GOT3 (cell line): ENCODE data around the gene IQGAP2.

Experiments
- DNase-seq: peaks from one replicate; lab custom pipeline; 2025; ENCODE audit warnings: mixed read lengths; lab: John Stamatoyannopoulos, UW

The IQGAP2 gene

DNA sequence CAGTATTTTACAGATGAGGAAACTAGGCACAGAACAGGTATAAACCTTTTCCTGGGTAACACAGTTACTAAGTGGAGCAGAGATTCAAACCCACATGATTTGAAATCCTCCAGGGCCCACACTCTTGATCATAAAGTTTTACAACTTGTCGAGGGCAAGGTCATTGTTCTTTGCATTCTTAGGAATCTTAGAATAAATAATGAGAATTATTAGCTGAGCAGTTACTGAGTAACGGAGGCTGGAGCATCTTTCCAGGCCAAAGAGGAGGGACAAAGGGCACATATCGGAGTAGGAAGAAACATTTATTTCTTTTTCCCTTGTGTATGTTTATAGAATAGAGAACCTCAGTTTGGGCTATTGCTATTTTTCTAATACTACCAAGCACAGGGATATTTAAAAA is 285.8 kb downstream of the IQGAP2 start:
- DNase-seq: no peak

GRCh38 chr5:76689321-76690036 is 286.4 kb downstream of the IQGAP2 start:
- DNase-seq: no peak

GRCh38 chr5:76690037-76690679 is 287.1 kb downstream of the IQGAP2 start:
- no peak for DNase-seq

GRCh38 chr5:76690704-76691466 is 287.8 kb downstream of the IQGAP2 start:
- no peak for DNase-seq

- DNase-seq: no peak
These were observed 288.6 kb downstream of the IQGAP2 start for GRCh38 chr5:76691467-76692273.

DNA sequence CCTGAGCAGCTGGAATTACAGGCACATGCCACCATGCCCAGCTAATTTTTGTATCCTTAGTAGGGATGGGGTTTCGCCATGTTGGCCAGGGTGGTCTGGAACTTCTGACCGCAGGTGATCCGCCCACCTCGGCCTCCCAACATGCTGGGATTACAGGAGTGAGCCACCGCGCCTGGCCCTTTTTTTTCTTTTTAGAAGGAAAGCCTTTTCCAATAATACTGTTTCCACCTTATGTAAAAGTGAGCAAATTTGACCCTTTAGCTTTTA is 289.1 kb downstream of the IQGAP2 start:
- DNase-seq: no peak

DNA sequence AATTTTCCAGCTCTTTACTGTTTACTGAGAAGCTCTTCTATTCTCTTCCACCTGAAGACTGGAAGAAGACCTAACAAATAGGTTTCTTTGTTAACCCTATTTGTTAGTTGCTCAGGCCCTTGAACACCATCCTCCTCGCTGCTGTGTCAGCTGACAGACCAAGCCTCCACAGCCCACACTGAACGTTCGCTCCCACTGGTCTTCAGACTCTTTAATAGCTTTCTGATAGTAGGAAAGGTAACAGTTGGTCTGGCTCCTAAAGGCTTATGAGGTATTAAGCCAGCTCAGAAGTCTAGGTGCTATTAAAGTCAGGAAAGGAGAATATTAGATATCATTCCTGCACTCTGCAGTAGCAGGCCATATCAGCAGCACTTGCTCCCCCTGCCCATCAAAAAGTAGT is 289.6 kb downstream of the IQGAP2 start:
- no peak for DNase-seq

DNA sequence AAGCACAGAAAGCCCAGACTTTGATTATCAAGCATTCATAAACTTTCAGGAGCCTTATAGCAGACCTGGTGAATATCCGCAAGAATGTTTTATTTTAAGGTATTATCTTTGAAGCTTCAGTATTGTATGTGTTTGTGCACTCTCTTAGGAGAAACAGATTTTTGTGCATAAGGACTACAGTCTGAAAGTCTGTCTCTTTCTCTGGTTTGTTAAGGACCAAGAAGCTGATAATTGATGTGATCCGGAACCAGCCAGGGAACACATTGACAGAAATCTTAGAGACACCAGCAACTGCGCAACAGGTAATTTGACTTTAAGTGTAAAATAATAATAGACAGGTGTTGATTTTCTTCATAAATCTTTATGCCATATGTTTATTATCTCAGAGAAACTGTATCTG is 290.1 kb downstream of the IQGAP2 start:
- no peak for DNase-seq

DNA sequence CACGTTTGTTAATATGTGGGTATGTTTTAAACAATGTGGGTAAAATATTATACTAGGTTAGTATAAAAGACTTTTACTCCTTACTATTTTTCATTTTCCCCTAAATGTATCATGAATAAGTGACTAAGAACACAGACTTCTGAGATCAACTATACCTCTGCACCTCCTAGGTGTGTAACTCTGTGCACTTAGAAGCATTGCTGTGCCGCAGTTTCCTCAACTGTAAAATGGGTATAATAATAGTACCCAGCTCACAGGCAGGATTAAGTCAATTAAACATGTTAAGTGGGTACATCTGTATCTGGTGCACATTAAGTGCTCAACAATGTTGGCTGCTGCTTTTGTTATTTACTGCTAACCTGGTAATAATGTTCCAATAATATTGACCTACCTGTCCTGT is 291.2 kb downstream of the IQGAP2 start:
- no peak for DNase-seq

GRCh38 chr5:76695346-76695745 is 292.3 kb downstream of the IQGAP2 start:
- no peak for DNase-seq

- DNase-seq: no peak
These were observed 293.2 kb downstream of the IQGAP2 start for GRCh38 chr5:76696251-76696650.

GRCh38 chr5:76697670-76698069 is 294.6 kb downstream of the IQGAP2 start:
- no peak for DNase-seq

GRCh38 chr5:76700571-76700970 is 297.5 kb downstream of the IQGAP2 start:
- DNase-seq: no peak

DNA sequence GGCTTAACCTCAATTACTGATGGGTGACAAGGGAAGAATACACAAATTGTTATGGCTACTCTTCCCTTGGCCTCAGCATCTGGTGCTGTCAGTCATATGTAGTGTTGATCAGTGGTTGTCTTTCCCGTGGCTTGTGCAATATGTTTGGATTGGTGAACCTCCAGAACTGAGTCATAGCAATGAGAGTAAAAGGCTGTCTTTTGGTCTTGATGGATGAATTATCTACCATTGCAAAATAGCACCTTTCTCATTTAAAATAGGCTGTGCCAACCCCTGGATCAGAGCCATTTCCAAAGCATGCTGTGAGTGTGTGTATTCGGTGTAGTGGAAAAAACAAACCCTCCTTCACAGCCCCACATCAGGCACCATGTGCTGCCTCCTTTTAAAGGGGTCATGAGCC is 298.2 kb downstream of the IQGAP2 start:
- DNase-seq: no peak

- no peak for DNase-seq
These were observed 300.6 kb downstream of the IQGAP2 start for GRCh38 chr5:76703707-76704106.

DNA sequence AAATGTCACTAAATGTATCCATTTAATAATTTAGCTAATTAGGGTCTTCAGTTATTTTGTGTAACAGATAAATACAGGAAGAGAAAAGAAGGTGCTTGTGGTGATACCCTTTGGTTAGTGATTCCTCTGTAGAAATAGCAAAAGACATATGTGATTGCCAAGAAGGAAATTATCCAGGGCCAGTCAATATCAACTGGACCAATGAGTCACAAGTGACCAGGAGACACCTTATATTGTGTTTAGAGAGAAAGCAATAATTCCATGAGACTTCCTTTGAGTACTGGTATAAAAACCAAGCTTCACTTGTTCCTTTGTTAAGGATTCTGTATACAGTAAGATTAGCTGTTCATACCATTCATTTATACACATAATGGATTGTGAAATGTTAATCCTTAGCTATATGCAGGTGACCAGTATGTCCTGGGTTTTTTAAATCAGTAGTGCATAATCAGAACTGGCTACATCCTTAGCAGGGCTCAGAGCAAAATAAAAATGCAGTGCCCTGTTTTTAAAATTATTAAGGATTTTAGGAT is 301.1 kb downstream of the IQGAP2 start:
- no peak for DNase-seq

DNA sequence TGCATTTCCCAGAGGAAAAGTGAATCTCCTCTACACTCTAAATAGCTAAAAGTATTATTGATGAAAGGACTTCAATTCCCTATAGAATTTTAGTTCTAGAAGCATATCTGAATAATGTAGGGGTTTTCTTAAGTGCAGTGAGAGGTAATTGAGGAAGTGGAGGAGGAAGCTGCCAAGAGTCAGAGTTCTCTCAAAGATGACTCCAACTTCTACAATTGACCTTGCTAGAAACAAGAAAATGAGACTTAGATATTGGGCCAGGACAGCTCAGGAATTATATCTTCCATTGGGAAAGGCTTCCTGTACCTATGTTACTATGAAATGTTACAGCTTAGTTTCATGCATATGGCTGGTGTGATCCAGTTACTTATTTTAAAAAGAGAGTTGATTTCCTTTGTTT is 302.5 kb downstream of the IQGAP2 start:
- DNase-seq: no peak

- no peak for DNase-seq
These were observed 306.7 kb downstream of the IQGAP2 start for GRCh38 chr5:76709762-76710161.

DNA sequence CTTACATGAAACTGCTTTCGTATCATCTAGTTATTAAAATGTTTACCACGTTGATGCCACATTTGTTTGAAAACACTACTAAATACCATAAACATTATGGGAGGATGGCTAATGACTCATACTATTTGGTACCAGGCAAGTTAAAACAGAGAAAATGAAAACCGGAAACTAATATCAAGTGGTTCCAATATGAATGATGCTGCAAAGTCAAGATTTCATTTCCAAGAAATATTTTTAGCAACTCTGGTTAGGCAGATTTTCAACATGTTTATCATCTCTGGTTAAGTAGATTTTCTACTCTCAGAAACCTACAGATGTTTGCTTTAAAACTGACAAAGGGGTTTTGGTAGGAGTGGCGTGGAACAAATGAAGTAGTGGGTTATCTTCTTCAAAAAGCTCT is 307.9 kb downstream of the IQGAP2 start:
- no peak for DNase-seq

DNA sequence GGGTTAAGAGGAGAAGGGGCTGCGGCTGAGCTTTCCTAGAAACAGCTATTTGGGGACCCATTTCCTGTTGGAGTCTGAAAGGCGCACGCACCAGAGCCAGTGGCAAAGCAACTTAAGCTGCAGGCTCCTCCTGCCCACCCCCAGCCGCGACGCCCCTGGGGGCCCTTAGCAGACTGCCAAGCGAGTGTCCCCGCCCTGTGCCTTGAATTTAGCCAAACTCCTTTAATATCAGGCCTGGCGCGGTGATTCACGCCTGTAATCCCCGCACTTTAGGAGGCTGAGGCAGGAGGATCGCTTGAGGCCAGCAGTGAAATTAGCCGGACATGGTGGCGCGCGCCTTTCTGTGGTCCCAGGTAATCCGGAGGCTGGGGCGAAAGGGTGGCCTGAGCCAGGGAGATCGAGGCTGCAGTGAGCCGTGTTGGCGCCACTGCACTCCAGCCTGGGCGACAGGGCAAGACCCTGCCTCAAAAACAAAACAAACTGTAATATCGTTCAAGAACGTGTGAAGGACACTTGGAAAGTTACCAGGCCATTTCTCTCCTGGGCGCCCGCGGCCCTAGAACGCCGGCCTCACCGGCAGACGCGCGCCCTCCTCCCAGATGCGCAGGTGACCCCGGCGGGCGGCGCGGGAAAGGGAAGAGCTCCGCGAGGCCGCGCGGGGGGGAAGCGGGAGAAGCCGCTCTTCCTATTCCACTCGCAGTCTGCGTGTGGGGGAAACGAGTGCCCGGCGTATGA is 311.8 kb downstream of the IQGAP2 start:
- DNase-seq: no peak

DNA sequence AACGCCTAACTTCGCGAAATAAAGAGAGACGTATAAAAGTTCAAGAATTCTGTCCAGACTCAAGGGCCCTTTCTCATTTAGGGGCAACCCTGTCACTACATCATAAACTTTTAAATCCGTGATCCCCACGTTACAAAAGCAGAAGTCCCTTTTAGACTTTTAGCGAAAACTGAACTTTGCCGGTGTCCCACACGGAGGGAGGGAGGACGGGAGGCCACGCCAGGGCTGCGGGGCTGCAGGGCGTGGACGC is 312.3 kb downstream of the IQGAP2 start:
- no peak for DNase-seq
